Measurements from ENCODE around the gene PHACTR1. TPM values are rescaled to one million over a fixed set of nuclear protein-coding genes. Genes with fewer than 3 reads are reported as not detected.
A peak's percentile ranks its signal among the peaks of the same experiment; 100 is the strongest.

The PHACTR1 gene
- total RNA-seq, 1 donor from 2014 or later, result 8.4 TPM

GRCh38 chr6:13267142-13267651 is 550.6 kb downstream of the PHACTR1 start:
- no peak for TF ChIP-seq CTCF (IDR thresholded peaks at IDR 0.05)
- Histone ChIP-seq H3K27ac (peak overlapping the region in 1 of 2 donors; percentile 71), H3K36me3 (peaks cover 0 to 5% of the 10 kb centered on the region in 2 donors), H3K9me3 (no peaks in the 10 kb centered on the region), H3K27me3 (no peaks in the 10 kb centered on the region), H3K4me3 (no peak overlapping the region), H3K4me1 (peaks cover 0 to 24% of the 10 kb centered on the region in 2 donors)
- intact Hi-C loops (cut with DNase I), result no loop called here
- DNase-seq (ENCODE audit: low spot score in 2 of 2), result no peak

DNA sequence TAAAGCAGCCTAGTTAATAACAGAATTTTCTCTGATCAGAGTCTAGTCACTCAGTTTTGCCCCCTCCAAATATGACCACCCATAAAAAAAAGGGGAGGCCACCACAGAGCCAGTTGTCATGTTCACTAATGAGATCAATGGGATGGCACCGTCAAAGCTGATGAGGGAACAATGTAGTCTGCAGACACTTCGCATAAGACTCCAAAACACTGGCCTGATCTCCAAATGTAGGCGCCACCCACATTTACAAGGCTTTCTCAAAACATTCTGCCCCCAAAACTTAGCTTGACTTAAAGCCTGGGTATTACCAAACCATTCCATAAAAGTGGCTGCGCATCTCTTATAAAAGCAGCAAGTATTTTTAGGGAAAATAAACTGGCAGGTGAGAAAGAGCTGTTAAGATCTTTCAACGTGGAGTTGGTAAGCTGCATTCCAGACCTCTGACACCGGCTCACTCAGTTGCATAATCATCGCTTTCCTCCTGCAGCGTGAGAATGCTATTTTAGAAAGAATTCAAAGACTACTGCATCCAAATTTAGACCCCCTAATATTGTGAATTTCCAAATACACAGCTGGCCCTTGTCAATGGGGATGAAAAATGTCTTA is 552.4 kb downstream of the PHACTR1 start:
- Histone ChIP-seq H3K9me3 (no peaks in the 10 kb centered on the region), H3K4me3 (no peak overlapping the region), H3K27ac (peak overlapping the region; percentile 69 to 71), H3K36me3 (peaks cover 0 to 22% of the 10 kb centered on the region in 2 donors), H3K27me3 (no peaks in the 10 kb centered on the region), H3K4me1 (peaks cover 0 to 24% of the 10 kb centered on the region in 2 donors)
- intact Hi-C loops (cut with DNase I), result no loop called here
- DNase-seq (ENCODE audit: low spot score in 2 of 2), result no peak
- no peak for TF ChIP-seq CTCF (IDR thresholded peaks at IDR 0.05)

GRCh38 chr6:13272131-13273046 is 555.8 kb downstream of the PHACTR1 start:
- Histone ChIP-seq H3K9me3 (no peaks in the 10 kb centered on the region), H3K27ac (no peak overlapping the region), H3K4me3 (no peak overlapping the region), H3K27me3 (no peaks in the 10 kb centered on the region), H3K36me3 (peaks cover 0 to 36% of the 10 kb centered on the region in 2 donors), H3K4me1 (peaks cover 0 to 23% of the 10 kb centered on the region in 2 donors)
- TF ChIP-seq CTCF (IDR thresholded peaks at IDR 0.05), result no peak
- DNase-seq (ENCODE audit: low spot score in 2 of 2), result peak; percentile 27 to 78
- intact Hi-C loops (cut with DNase I), result no loop called here

DNA sequence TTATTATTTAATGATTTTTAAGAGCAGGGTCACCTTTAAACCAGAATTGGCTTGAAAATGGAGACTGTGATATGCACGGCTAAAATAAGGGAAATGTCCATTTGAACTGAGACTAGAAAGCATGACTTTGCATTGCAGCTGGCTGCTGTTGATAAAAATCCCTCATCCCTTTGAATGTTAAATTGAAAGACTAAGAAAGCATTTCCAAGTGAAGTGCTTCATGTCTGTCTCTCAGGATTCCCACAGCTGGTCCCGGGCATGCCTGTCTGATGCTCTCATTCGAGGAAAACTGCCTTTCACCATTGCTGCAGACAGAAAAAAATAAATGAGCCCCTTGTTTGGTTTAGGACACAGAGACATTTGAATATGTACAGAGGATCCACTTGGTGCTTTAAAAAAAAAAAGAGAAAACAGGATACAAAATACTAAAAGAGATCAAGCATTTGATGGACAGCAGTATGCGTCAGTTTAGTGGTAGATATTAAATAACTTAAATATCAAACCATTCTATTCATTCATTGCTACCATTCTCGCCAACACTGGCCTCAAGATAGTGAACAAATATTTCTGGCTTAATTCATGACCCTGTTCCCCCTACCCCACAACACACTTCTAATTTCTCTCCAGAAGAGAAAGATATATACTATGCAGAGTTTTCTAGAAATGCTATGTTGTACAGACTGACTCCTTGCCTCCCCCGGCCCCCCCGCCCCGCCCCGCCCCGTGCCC is 556.8 kb downstream of the PHACTR1 start:
- peaks cover 8 to 46% of the 10 kb centered on the region in 2 donors for H3K36me3 ChIP-seq
- H3K27me3 ChIP-seq, result no peaks in the 10 kb centered on the region
- intact Hi-C loops (cut with DNase I), result no loop called here
- no peak for DNase-seq (ENCODE audit: low spot score in 2 of 2)
- peaks cover 0 to 16% of the 10 kb centered on the region in 2 donors for H3K4me1 ChIP-seq
- no peak for TF ChIP-seq CTCF (IDR thresholded peaks at IDR 0.05)
- H3K27ac ChIP-seq, result no peak overlapping the region
- no peaks in the 10 kb centered on the region for H3K9me3 ChIP-seq
- peak overlapping the region in 1 of 2 donors; percentile 0 for H3K4me3 ChIP-seq

DNA sequence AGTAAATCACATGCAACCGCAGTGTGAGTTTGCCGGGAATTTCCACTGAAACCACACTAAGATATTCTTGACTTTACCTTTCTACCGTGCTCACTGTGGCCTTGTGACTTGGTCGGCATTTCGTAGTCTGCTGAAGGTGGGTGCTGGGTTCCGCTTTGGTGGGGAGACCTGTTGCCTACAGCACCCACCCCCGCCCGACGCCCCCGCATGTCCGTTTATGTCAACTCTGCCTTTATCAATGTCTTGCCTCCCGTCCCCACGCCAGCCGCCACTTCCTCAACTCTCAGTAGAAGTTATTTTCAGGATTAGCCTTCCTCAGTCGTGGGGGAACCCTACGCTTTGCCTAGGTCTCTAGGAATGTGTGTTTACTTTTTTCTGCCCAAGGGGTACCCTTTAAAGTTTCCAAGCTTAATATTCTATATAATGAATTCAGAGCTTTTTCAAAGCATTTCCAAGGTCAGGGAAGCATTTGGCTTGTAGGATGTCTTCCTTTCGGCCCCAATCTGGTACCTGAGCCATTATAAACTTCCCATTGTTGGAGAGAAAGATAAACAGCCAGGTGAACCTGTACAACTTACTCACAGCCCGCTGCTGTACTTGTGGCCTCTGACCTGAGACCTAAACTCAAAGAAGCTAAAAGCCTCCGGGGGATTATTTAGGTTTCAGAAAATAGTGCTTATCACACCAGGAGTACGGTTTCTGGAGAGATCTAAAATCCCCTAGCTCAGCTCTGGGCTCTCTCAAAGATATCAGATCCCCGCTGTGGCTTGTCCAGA is 557.6 kb downstream of the PHACTR1 start:
- Histone ChIP-seq H3K4me3 (peak overlapping the region in 1 of 2 donors; percentile 17), H3K36me3 (peaks cover 9 to 54% of the 10 kb centered on the region in 2 donors), H3K9me3 (no peaks in the 10 kb centered on the region), H3K4me1 (peaks cover 0 to 14% of the 10 kb centered on the region in 2 donors), H3K27ac (no peak overlapping the region), H3K27me3 (no peaks in the 10 kb centered on the region)
- DNase-seq (ENCODE audit: low spot score in 2 of 2), result no peak
- peak in 1 of 3 experiments; percentile 1 for TF ChIP-seq CTCF (IDR thresholded peaks at IDR 0.05)
- intact Hi-C loops (cut with DNase I), result no loop called here

Data from ascending aorta (tissue), 2 donors.